ENCODE measurements around the gene SERF2.

The SERF2 gene

DNA sequence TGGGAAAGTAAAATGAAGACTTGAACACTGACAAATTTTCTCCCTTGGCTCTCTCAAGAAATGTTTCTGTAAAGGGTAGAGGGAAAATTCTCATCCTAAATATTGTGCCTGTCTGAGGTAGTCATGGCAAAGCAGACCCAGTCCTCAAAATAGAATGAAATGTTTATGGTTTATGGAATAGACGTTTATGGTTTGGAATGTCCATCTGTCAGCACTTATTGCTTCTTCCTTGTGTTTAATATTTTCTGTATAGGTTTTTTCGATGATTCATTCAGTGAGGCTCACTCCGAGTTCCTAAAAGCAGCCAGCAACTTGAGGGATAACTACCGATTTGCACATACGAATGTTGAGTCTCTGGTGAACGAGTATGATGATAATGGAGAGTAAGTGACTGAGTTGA is 29.3 kb upstream of the SERF2 start:
- TF ChIP-seq TAF1 (IDR thresholded peaks at IDR 0.05; ENCODE audit: borderline replicate concordance, insufficient read depth, low read length) (no peak), FOXP2 (optimal IDR thresholded peaks at IDR 0.05; ENCODE audit: borderline replicate concordance, extremely low read depth, extremely low read length, insufficient read depth) (no peak), SIN3A (IDR thresholded peaks at IDR 0.05; ENCODE audit: borderline replicate concordance, insufficient read depth, low read length) (no peak)

DNA sequence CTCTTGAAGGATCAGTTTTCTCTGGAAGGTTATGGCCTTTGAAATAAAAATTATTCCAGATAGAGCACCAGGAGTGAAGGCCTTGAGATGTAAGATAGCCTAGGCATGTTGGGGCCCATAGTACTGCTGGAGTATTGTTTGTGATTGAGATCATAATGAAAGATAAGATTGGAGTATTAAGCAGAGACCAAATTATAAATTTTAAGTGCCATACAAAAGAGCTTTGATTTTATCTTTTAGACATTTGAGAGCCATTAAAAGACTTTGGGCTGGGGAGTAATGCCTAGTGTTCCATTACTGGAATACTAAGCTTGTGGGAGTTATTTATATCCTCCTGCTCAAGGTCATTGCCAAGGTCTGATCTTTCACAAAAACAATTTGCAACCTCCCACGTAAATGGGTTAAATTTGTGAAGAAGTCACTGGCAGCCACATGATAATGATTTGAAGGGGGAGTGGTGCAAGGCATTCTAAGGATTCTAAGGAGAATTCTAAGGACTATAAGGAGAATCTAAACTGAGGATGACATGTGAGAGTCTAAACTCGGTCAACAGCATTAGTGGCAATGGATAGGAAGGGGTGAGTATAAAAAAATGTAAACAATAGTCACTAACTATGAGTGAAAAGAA is 28.2 kb upstream of the SERF2 start:
- no peak for TF ChIP-seq TAF1 (IDR thresholded peaks at IDR 0.05; ENCODE audit: borderline replicate concordance, insufficient read depth, low read length)
- TF ChIP-seq, protein P1, sequence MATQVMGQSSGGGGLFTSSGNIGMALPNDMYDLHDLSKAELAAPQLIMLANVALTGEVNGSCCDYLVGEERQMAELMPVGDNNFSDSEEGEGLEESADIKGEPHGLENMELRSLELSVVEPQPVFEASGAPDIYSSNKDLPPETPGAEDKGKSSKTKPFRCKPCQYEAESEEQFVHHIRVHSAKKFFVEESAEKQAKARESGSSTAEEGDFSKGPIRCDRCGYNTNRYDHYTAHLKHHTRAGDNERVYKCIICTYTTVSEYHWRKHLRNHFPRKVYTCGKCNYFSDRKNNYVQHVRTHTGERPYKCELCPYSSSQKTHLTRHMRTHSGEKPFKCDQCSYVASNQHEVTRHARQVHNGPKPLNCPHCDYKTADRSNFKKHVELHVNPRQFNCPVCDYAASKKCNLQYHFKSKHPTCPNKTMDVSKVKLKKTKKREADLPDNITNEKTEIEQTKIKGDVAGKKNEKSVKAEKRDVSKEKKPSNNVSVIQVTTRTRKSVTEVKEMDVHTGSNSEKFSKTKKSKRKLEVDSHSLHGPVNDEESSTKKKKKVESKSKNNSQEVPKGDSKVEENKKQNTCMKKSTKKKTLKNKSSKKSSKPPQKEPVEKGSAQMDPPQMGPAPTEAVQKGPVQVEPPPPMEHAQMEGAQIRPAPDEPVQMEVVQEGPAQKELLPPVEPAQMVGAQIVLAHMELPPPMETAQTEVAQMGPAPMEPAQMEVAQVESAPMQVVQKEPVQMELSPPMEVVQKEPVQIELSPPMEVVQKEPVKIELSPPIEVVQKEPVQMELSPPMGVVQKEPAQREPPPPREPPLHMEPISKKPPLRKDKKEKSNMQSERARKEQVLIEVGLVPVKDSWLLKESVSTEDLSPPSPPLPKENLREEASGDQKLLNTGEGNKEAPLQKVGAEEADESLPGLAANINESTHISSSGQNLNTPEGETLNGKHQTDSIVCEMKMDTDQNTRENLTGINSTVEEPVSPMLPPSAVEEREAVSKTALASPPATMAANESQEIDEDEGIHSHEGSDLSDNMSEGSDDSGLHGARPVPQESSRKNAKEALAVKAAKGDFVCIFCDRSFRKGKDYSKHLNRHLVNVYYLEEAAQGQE (IDR thresholded peaks at IDR 0.05; ENCODE audit: insufficient read depth in 1 of 2, low read depth in 2 of 2, low read length in 2 of 2), result no peak

DNA sequence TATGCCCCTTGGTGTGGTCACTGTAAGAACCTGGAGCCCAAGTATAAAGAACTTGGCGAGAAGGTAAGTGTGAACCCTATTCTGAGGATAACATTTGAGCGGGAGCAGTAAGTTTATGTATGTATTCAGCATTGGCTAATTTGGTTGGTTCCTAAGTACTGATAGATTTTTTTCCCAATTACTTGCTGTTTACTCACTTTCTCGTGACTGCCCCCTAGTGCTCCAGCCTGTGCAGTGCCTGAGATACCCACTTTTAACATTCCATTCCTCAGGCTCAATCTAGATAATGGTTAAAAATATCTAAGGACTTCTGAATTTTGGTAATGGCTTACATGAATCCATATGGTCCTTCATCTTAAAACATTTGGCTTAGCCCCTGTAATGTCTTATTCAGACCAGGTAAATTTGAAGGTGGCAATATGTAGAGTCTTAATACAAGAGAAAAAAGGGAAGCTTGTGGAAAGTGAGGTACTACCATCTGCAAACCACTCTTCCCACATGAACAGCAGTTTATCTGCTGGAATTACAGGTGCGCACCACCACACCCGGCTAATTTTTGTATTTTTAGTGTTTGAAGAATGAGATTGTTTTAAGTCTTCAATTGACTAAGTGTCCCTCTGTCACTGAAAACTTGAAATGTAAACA is 22.4 kb upstream of the SERF2 start:
- no peak for TF ChIP-seq POLR2AphosphoS5 (IDR thresholded peaks at IDR 0.05; ENCODE audit: low read depth, low read length)
- TF ChIP-seq SIN3A (IDR thresholded peaks at IDR 0.05; ENCODE audit: borderline replicate concordance, insufficient read depth, low read length), result no peak
- TF ChIP-seq TAF1 (IDR thresholded peaks at IDR 0.05; ENCODE audit: borderline replicate concordance, insufficient read depth, low read length), result no peak
- TF ChIP-seq FOXP2 (optimal IDR thresholded peaks at IDR 0.05; ENCODE audit: borderline replicate concordance, extremely low read depth, extremely low read length, insufficient read depth), result no peak
- TF ChIP-seq, protein P1 (IDR thresholded peaks at IDR 0.05; ENCODE audit: insufficient read depth in 1 of 2, low read depth in 2 of 2, low read length in 2 of 2), result no peak

DNA sequence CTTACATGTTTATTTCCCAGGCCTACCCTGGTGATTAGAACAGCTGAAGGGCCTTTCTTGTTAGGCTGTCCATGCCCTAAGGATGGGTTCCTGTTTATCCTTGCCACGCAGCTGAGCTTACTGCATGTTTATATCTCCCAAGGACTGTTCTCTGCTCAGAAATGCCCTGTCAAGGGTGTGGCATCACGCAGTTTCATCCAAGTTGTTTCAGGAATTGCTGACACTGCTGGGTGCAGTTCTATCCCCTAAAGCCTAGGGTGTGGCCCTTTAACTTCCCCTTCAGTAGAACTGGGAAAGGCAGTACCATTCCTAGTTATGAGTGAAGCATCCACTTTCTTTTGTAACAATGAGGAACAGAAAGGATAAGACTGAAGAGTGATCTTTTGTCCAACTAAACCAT is 20.3 kb upstream of the SERF2 start:
- TF ChIP-seq FOXP2 (optimal IDR thresholded peaks at IDR 0.05; ENCODE audit: borderline replicate concordance, extremely low read depth, extremely low read length, insufficient read depth) (no peak), POLR2AphosphoS5 (IDR thresholded peaks at IDR 0.05; ENCODE audit: low read depth, low read length) (no peak), SIN3A (IDR thresholded peaks at IDR 0.05; ENCODE audit: borderline replicate concordance, insufficient read depth, low read length) (no peak), TAF1 (IDR thresholded peaks at IDR 0.05; ENCODE audit: borderline replicate concordance, insufficient read depth, low read length) (no peak)
- TF ChIP-seq, protein P1 (IDR thresholded peaks at IDR 0.05; ENCODE audit: insufficient read depth in 1 of 2, low read depth in 2 of 2, low read length in 2 of 2), result no peak

DNA sequence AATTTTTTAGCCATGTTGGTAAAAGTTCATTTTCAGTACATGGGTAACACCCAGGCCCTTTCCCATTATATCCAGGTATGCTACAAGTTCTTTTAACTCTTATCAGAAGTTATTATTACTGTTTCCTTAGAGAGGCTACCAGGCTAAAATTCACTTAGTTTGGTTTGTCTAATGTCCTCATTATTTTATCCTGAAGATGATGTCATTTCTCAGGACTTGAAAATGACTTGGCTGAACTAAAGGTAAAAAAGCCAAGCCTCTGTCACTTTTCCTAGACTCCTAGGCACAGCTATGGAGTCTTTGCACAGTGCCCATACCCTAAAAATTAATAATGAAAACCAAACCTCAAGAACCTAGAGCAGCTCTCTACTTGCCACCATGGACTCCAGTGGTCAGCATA is 19.5 kb upstream of the SERF2 start:
- TF ChIP-seq, protein P1 (IDR thresholded peaks at IDR 0.05; ENCODE audit: insufficient read depth in 1 of 2, low read depth in 2 of 2, low read length in 2 of 2), result no peak
- no peak for TF ChIP-seq TAF1 (IDR thresholded peaks at IDR 0.05; ENCODE audit: borderline replicate concordance, insufficient read depth, low read length)
- TF ChIP-seq SIN3A (IDR thresholded peaks at IDR 0.05; ENCODE audit: borderline replicate concordance, insufficient read depth, low read length), result no peak
- no peak for TF ChIP-seq FOXP2 (optimal IDR thresholded peaks at IDR 0.05; ENCODE audit: borderline replicate concordance, extremely low read depth, extremely low read length, insufficient read depth)
- TF ChIP-seq POLR2AphosphoS5 (IDR thresholded peaks at IDR 0.05; ENCODE audit: low read depth, low read length), result no peak
